ENCODE results near the gene PLEKHG4B. TPM values are rescaled to one million over a fixed set of nuclear protein-coding genes. Genes with fewer than 3 reads are reported as not detected.

The PLEKHG4B gene
- total RNA-seq, 5 donors from 2014 or later (not counting 1 experiment from before 2014, with no cell fraction given) = 0.06 to 0.09 TPM; not detected in 3

DNA sequence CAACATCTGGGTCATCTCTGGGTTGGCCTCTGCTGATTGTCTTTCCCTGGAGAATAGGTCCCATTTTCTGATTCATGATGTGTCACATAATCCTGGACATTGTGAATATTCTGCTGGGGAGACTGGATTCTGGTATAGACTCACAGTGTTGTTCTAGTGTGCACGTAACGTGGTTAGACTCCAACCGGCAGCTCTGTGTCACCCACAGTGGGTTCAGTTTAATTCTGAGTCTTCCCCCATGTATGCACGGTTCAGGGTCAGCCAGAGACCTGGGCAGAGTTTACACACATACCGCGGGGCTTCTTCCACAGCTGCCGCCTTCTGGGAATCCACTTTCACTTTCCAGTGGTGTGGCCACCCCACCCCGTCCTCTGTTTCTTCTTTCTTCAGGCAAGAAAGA is 61.3 kb downstream of the PLEKHG4B start:
- Mint-ChIP-seq H3K4me1 (no peaks in the 10 kb centered on the region), H3K27ac (no peak overlapping the region), H3K9me3 (peaks cover 4 to 12% (median 4%) of the 10 kb centered on the region in 3 donors), H3K36me3 (no peaks in the 10 kb centered on the region), H3K4me3 (no peak overlapping the region), H3K27me3 (peaks cover 0 to 8% of the 10 kb centered on the region in 2 donors)
- Histone ChIP-seq H3K4me1 (ENCODE audit: control insufficient read depth in 1 of 2, extremely low read depth in 1 of 2, insufficient read depth in 2 of 2, low read length in 2 of 2) (no peaks in the 10 kb centered on the region), H3K27me3 (replicated peaks in 1 of 2; ENCODE audit: control insufficient read depth in 2 of 2, extremely low read depth in 1 of 2, insufficient read depth in 2 of 2, low read length in 1 of 2) (peaks cover 0 to 19% of the 10 kb centered on the region in 2 experiments), H3K36me3 (ENCODE audit: control insufficient read depth in 2 of 2, extremely low read depth in 1 of 2, insufficient read depth in 1 of 2, low read length in 1 of 2) (no peaks in the 10 kb centered on the region), H3K9me3 (peaks cover under 1% of the 10 kb centered on the region), H3K27ac (ENCODE audit: low read length) (no peak overlapping the region), H3K4me3 (ENCODE audit: control insufficient read depth in 1 of 2, extremely low read depth in 1 of 2, low read length in 1 of 2) (no peak overlapping the region)
- CTCF ChIA-PET = no interaction called here
- ATAC-seq (replicated peaks in 1 of 4) (no peak), DNase-seq (no peak)
- WGBS (ENCODE audit: insufficient coverage) = 71% methylated on average over 4 of the region's 8 CpGs
- POLR2A ChIA-PET = no interaction called here

DNA sequence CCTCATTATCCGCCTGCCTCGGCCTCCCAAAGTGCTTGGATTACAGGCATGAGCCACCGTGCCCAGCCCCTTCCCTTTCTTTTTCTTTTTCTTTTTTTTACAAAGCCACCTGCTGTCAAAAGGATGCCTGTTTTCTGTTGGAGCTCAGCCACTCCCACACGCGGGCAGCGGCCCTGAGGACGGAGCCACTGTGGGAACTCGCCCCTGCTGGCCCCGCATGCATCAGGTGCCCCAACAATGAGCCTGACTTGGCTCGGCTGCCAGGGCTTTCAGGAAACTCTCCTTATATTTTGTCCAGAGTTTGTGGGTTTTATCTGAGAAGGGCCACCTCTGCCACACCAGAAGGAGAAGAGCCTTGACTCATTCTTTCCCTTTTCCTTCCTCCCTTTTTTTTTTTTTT is 62.3 kb downstream of the PLEKHG4B start:
- ChIA-PET CTCF (no interaction called here), POLR2A (no interaction called here)
- Histone ChIP-seq H3K9me3 (no peaks in the 10 kb centered on the region), H3K4me3 (ENCODE audit: control insufficient read depth in 1 of 2, extremely low read depth in 1 of 2, low read length in 1 of 2) (no peak overlapping the region), H3K27ac (ENCODE audit: low read length) (no peak overlapping the region), H3K36me3 (ENCODE audit: control insufficient read depth in 2 of 2, extremely low read depth in 1 of 2, insufficient read depth in 1 of 2, low read length in 1 of 2) (no peaks in the 10 kb centered on the region), H3K27me3 (replicated peaks in 1 of 2; ENCODE audit: control insufficient read depth in 2 of 2, extremely low read depth in 1 of 2, insufficient read depth in 2 of 2, low read length in 1 of 2) (peaks cover 0 to 28% of the 10 kb centered on the region in 2 experiments), H3K4me1 (ENCODE audit: control insufficient read depth in 1 of 2, extremely low read depth in 1 of 2, insufficient read depth in 2 of 2, low read length in 2 of 2) (no peaks in the 10 kb centered on the region)
- Mint-ChIP-seq H3K27ac (no peak overlapping the region), H3K4me1 (no peaks in the 10 kb centered on the region), H3K4me3 (no peak overlapping the region), H3K9me3 (peaks cover 0 to 4% (median 0%) of the 10 kb centered on the region in 3 donors), H3K27me3 (peaks cover 4 to 11% of the 10 kb centered on the region in 2 donors), H3K36me3 (no peaks in the 10 kb centered on the region)
- DNase-seq (no peak), ATAC-seq (replicated peaks in 1 of 4) (no peak)
- 90% methylated on average over 7 of the region's 10 CpGs for WGBS (ENCODE audit: insufficient coverage)

DNA sequence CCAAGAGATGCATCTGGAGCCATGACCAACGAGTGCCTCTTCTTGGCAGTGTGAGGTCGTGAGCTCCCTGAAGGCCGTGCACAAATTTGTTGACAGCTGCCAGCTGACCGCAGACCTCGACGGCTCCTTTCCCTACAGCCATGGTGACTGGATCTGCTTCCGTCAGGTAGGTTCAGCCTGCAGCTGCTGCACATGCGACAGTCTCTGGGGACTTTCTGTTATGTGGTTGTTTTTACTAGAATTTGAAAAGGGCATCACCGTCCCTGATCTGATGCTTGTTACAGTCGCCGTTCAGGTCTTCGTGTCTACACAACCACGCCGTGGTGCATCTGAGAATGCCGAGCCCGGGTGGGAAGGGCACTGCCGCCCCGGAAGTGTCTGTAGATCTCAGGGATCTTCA is 62.9 kb downstream of the PLEKHG4B start:
- POLR2A ChIA-PET = no interaction called here
- H3K4me1 ChIP-seq (ENCODE audit: control insufficient read depth in 1 of 2, extremely low read depth in 1 of 2, insufficient read depth in 2 of 2, low read length in 2 of 2) = no peaks in the 10 kb centered on the region
- WGBS (ENCODE audit: insufficient coverage) = 82% methylated on average over 16 of the region's 18 CpGs
- CTCF ChIA-PET = no interaction called here
- Mint-ChIP-seq H3K4me3 (no peak overlapping the region), H3K4me1 (no peaks in the 10 kb centered on the region), H3K9me3 (no peaks in the 10 kb centered on the region), H3K27ac (no peak overlapping the region), H3K27me3 (peaks cover 6 to 17% of the 10 kb centered on the region in 2 donors), H3K36me3 (no peaks in the 10 kb centered on the region)
- no peak for ATAC-seq (replicated peaks in 1 of 4)
- no peak overlapping the region for H3K4me3 ChIP-seq (ENCODE audit: control insufficient read depth in 1 of 2, extremely low read depth in 1 of 2, low read length in 1 of 2)
- H3K9me3 ChIP-seq = no peaks in the 10 kb centered on the region
- H3K27ac ChIP-seq (ENCODE audit: low read length) = no peak overlapping the region
- H3K27me3 ChIP-seq (replicated peaks in 1 of 2; ENCODE audit: control insufficient read depth in 2 of 2, extremely low read depth in 1 of 2, insufficient read depth in 2 of 2, low read length in 1 of 2) = peaks cover 0 to 34% of the 10 kb centered on the region in 2 experiments
- no peaks in the 10 kb centered on the region for H3K36me3 ChIP-seq (ENCODE audit: control insufficient read depth in 2 of 2, extremely low read depth in 1 of 2, insufficient read depth in 1 of 2, low read length in 1 of 2)
- DNase-seq = peak in 1 of 35 experiments; percentile 16

DNA sequence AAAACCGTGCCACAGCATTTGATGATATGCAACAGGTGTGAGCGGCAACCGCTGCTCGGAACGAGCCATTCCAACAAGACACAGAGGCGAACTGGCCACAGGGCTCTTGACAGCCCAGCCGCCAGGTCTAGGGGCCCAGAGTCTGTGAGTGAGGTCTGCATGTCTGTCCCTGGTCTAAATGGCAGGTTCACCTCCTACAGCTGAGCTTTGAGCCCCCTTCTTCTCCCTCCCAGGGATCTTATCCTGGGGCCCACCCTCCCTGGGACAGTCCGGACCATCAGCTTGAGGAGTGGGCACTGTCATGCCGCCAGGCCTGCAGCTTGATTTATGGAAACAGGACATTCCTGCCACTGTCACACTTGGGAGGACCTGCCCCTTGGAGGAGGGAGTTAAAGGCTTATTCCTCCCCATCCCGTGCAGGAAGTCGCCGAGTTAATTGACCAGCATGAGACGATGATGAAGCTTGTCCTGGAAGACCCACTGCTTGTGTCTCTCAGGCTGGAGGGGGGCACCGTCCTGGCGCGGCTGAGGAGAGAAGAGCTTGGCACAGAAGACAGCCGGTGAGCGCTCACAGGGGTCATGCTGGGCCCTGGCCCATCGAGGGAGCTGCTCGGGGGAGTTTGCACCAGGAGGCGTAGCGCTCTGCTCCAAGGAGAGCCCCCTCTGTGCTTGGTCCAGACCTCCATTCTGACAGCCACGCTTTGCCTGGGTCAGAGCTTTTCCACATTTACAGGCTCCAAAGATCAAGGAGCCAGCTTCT is 63.9 kb downstream of the PLEKHG4B start:
- peak in 1 of 35 experiments; percentile 19 for DNase-seq
- Mint-ChIP-seq H3K4me1 (no peaks in the 10 kb centered on the region), H3K9me3 (no peaks in the 10 kb centered on the region), H3K36me3 (no peaks in the 10 kb centered on the region), H3K4me3 (no peak overlapping the region), H3K27ac (no peak overlapping the region), H3K27me3 (peaks cover 11 to 26% of the 10 kb centered on the region in 2 donors)
- Histone ChIP-seq H3K4me1 (ENCODE audit: control insufficient read depth in 1 of 2, extremely low read depth in 1 of 2, insufficient read depth in 2 of 2, low read length in 2 of 2) (no peaks in the 10 kb centered on the region), H3K36me3 (ENCODE audit: control insufficient read depth in 2 of 2, extremely low read depth in 1 of 2, insufficient read depth in 1 of 2, low read length in 1 of 2) (no peaks in the 10 kb centered on the region), H3K27me3 (replicated peaks in 1 of 2; ENCODE audit: control insufficient read depth in 2 of 2, extremely low read depth in 1 of 2, insufficient read depth in 2 of 2, low read length in 1 of 2) (peaks cover 0 to 43% of the 10 kb centered on the region in 2 experiments), H3K9me3 (no peaks in the 10 kb centered on the region), H3K4me3 (ENCODE audit: control insufficient read depth in 1 of 2, extremely low read depth in 1 of 2, low read length in 1 of 2) (no peak overlapping the region), H3K27ac (ENCODE audit: low read length) (no peak overlapping the region)
- no peak for ATAC-seq (replicated peaks in 1 of 4)
- WGBS (ENCODE audit: insufficient coverage) = 85% methylated on average over 18 of the region's 23 CpGs
- CTCF ChIA-PET = no interaction called here
- POLR2A ChIA-PET = no interaction called here

DNA sequence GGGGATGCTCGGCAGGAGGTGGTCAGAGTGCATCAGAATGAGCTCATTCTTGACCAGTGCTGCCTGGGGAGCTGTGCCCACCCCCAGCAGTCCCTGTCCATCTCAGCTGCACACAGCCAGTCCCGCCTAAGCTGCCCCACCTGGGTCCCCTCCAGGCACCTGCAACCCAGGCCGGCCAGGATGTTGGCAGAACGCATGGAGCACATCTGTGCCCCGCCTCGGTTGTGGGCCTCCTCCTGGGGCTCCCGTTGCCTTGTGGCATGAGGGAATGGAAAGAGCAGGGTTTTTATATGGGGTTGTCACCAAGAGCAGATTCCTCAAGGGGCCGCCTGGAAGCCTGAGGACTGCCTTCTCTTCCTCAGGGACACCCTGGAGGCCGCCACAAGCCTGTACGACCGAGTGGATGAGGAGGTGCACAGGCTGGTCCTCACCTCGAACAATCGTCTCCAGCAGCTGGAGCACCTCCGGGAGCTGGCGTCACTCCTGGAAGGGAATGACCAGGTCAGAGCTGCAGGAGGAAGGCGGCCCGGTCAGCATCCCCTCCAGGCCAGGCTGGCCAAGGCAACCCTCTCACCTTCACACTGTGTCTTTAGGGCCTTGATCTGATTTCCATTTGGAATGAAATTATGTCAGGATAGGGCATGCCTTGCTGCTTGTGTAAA is 64.6 kb downstream of the PLEKHG4B start:
- H3K27me3 ChIP-seq (replicated peaks in 1 of 2; ENCODE audit: control insufficient read depth in 2 of 2, extremely low read depth in 1 of 2, insufficient read depth in 2 of 2, low read length in 1 of 2) = peaks cover 0 to 49% of the 10 kb centered on the region in 2 experiments
- H3K4me3 Mint-ChIP-seq = no peak overlapping the region
- H3K9me3 ChIP-seq = no peaks in the 10 kb centered on the region
- POLR2A ChIA-PET = no interaction called here
- CTCF ChIA-PET = no interaction called here
- no peaks in the 10 kb centered on the region for H3K36me3 ChIP-seq (ENCODE audit: control insufficient read depth in 2 of 2, extremely low read depth in 1 of 2, insufficient read depth in 1 of 2, low read length in 1 of 2)
- DNase-seq (peak in 1 of 35 experiments; percentile 22), ATAC-seq (replicated peaks in 1 of 4) (no peak)
- no peak overlapping the region for H3K27ac ChIP-seq (ENCODE audit: low read length)
- H3K27ac Mint-ChIP-seq = no peak overlapping the region
- 90% methylated on average over 12 of the region's 17 CpGs for WGBS (ENCODE audit: insufficient coverage)
- no peaks in the 10 kb centered on the region for H3K9me3 Mint-ChIP-seq
- no peaks in the 10 kb centered on the region for H3K4me1 ChIP-seq (ENCODE audit: control insufficient read depth in 1 of 2, extremely low read depth in 1 of 2, insufficient read depth in 2 of 2, low read length in 2 of 2)
- no peak overlapping the region for H3K4me3 ChIP-seq (ENCODE audit: control insufficient read depth in 1 of 2, extremely low read depth in 1 of 2, low read length in 1 of 2)
- no peaks in the 10 kb centered on the region for H3K4me1 Mint-ChIP-seq
- peaks cover 15 to 33% of the 10 kb centered on the region in 2 donors for H3K27me3 Mint-ChIP-seq
- no peaks in the 10 kb centered on the region for H3K36me3 Mint-ChIP-seq

DNA sequence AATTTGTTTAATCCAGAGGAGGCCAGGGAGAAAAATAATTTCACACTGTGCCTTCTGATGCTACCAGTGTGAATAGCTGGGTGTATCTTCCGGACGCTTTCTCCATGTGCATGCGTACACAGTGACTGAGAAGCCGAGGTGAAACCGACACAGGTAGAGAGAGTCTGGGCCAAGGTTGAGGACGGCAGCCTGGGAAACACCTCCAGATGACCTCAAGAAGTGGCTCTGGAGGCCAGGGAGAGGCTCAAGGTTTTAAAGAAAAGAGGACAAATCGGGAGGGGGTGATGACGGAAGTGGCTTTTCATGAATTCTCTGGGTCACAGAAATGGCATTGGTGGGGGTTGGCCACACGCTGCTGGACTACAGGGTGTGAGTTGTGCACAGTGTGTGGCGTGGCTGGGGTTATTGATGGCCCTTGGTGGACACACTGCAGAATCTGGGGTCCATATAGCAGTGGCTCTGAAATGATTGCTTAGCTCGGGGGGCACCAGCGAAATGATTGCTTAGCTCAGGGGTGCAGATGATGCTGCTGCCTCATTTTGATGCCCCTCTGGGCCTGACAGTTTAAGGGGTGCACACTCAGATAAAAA is 65.3 kb downstream of the PLEKHG4B start:
- Histone ChIP-seq H3K36me3 (ENCODE audit: control insufficient read depth in 2 of 2, extremely low read depth in 1 of 2, insufficient read depth in 1 of 2, low read length in 1 of 2) (no peaks in the 10 kb centered on the region), H3K4me1 (ENCODE audit: control insufficient read depth in 1 of 2, extremely low read depth in 1 of 2, insufficient read depth in 2 of 2, low read length in 2 of 2) (no peaks in the 10 kb centered on the region), H3K27me3 (replicated peaks in 1 of 2; ENCODE audit: control insufficient read depth in 2 of 2, extremely low read depth in 1 of 2, insufficient read depth in 2 of 2, low read length in 1 of 2) (peaks cover 0 to 55% of the 10 kb centered on the region in 2 experiments), H3K4me3 (ENCODE audit: control insufficient read depth in 1 of 2, extremely low read depth in 1 of 2, low read length in 1 of 2) (no peak overlapping the region), H3K9me3 (no peaks in the 10 kb centered on the region), H3K27ac (ENCODE audit: low read length) (no peak overlapping the region)
- POLR2A ChIA-PET = no interaction called here
- Mint-ChIP-seq H3K4me3 (no peak overlapping the region), H3K36me3 (no peaks in the 10 kb centered on the region), H3K9me3 (no peaks in the 10 kb centered on the region), H3K27me3 (peaks cover 16 to 35% of the 10 kb centered on the region in 2 donors), H3K27ac (no peak overlapping the region), H3K4me1 (no peaks in the 10 kb centered on the region)
- WGBS (ENCODE audit: insufficient coverage) = 75% methylated on average over 9 of the region's 12 CpGs
- CTCF ChIA-PET = no interaction called here
- DNase-seq = peak in 1 of 35 experiments; percentile 0
- ATAC-seq (replicated peaks in 1 of 4) = no peak
